ENCODE results near the gene CNTN1. TPM values are rescaled to one million over a fixed set of nuclear protein-coding genes. Genes with fewer than 3 reads are reported as not detected.

Gene CNTN1
- total and polyA plus RNA-seq, 2 of the 8 experiments (the other 6 are each of a cell fraction or from before 2014, with no cell fraction given): 7.2 to 21.8 TPM

- H3K4ac ChIP-seq (replicated peaks; ENCODE audit: insufficient read length, low read depth, low read length): no peak overlapping the region
- H2BK12ac ChIP-seq (ENCODE audit: low read depth, low read length): no peak overlapping the region
- H4K20me1 ChIP-seq (replicated peaks in 1 of 2; ENCODE audit: control insufficient read depth in 1 of 2, insufficient read depth in 2 of 2, low read length in 2 of 2): no peaks in the 10 kb centered on the region
- 86% methylated on average over 6 of the region's 6 CpGs; no CpG with 5 or more reads in 1 of the 2 experiments for WGBS, 2 experiments (ENCODE audit: extremely low coverage in 1 of 2, insufficient coverage in 1 of 2, insufficient read length in 1 of 2, insufficient replicate concordance in 2 of 2, low coverage in 1 of 2, low lambda C conversion rate in 2 of 2, missing lambda C conversion rate in 1 of 2)
- H3K23ac ChIP-seq (ENCODE audit: insufficient read length): no peak overlapping the region
- H2BK5ac ChIP-seq (ENCODE audit: low read depth, low read length): no peak overlapping the region
- H2BK20ac ChIP-seq (ENCODE audit: low read length): no peak overlapping the region
- H3K56ac ChIP-seq (replicated peaks; ENCODE audit: insufficient read length, low read depth, low read length): no peak overlapping the region
- no peaks in the 10 kb centered on the region for H3K27me3 ChIP-seq (replicated peaks in 1 of 4; ENCODE audit: control insufficient read depth in 3 of 4, extremely low read depth in 1 of 4, insufficient read depth in 3 of 4, low read length in 3 of 4)
- H4K91ac ChIP-seq (replicated peaks; ENCODE audit: insufficient read length, low read length): no peak overlapping the region
- H3K23me2 ChIP-seq (ENCODE audit: low read depth, low read length): no peaks in the 10 kb centered on the region; the same call in 1 of the 2 replicates
- H3K4me3 ChIP-seq (ENCODE audit: extremely low read depth in 1 of 4, insufficient read depth in 2 of 4, low read depth in 3 of 4, low read length in 4 of 4): no peak overlapping the region
- no peak overlapping the region for H3K14ac ChIP-seq (ENCODE audit: insufficient read length)
- H3K36me3 ChIP-seq (ENCODE audit: control insufficient read depth in 2 of 4, insufficient read depth in 4 of 4, low read length in 3 of 4): no peaks in the 10 kb centered on the region
- H4K8ac ChIP-seq (ENCODE audit: extremely low read depth, insufficient read depth, low read length): no peak overlapping the region
- no peaks in the 10 kb centered on the region for H3K79me1 ChIP-seq (ENCODE audit: low read depth, low read length)
- POLR2A ChIA-PET (ENCODE audit: partially characterized antibody): no interaction called here
- H3K9ac ChIP-seq (replicated peaks in 1 of 4; ENCODE audit: extremely low read depth in 1 of 4, low read depth in 3 of 4, low read length in 3 of 4): no peak overlapping the region
- no peak for FAIRE-seq
- TF ChIP-seq CREB1 (IDR thresholded peaks at IDR 0.05) (no peak), PHF8 (conservative IDR thresholded peaks at IDR 0.05; ENCODE audit: low read depth, low read length) (no peak), CBX5 (IDR thresholded peaks at IDR 0.05; ENCODE audit: low read depth, low read length) (no peak), NANOG (IDR thresholded peaks at IDR 0.05; ENCODE audit: insufficient read depth, low read depth, low read length, poor library complexity, severe bottlenecking) (no peak), KDM4A (IDR thresholded peaks at IDR 0.05; ENCODE audit: low read depth, low read length, severe bottlenecking) (no peak)
- no peak overlapping the region for H3K18ac ChIP-seq (ENCODE audit: extremely low read depth, low read length)
- H3K4me1 ChIP-seq (replicated peaks in 1 of 4; ENCODE audit: control insufficient read depth in 3 of 4, insufficient read depth in 4 of 4, low read length in 3 of 4): no peaks in the 10 kb centered on the region
- H3K27ac ChIP-seq (ENCODE audit: low read depth, low read length): no peak overlapping the region
- no peak overlapping the region for H2BK120ac ChIP-seq (replicated peaks; ENCODE audit: low read depth, low read length)
- no peak overlapping the region for H2AK5ac ChIP-seq (ENCODE audit: low read depth, low read length)
- CTCF ChIA-PET (ENCODE audit: partially characterized antibody): no interaction called here
- H4K5ac ChIP-seq (ENCODE audit: insufficient read length, low read depth, low read length): no peak overlapping the region
- H2AFZ ChIP-seq (ENCODE audit: low read length): no peak overlapping the region
- H3K4me2 ChIP-seq (ENCODE audit: insufficient read depth in 1 of 2, low read depth in 2 of 2, low read length in 2 of 2): no peak overlapping the region
- H2BK15ac ChIP-seq (ENCODE audit: low read length): no peak overlapping the region
- no peak for DNase-seq (ENCODE audit: low read depth in 1 of 2, low spot score in 2 of 2)
- H3K79me2 ChIP-seq (ENCODE audit: control insufficient read depth in 1 of 2, insufficient read depth in 2 of 2, low read length in 2 of 2): no peaks in the 10 kb centered on the region
- no peaks in the 10 kb centered on the region for H3K9me3 ChIP-seq (ENCODE audit: insufficient read depth in 2 of 2, low read depth in 1 of 2, low read length in 1 of 2)
Measured at GRCh38 chr12:40837891-40838429, 145.7 kb downstream of the CNTN1 start.

Data from H1 (cell line).